NOMO-1 treated with dmso at 0.1 percent for 144 hours (cell line): ENCODE results near the gene PC.
"Not testable (repeated sequence)": the region's sequence is repeated elsewhere in the genome, so short reads cannot be mapped to it uniquely, and the experiment has no call there.

ENCODE experiments used
- DNase-seq: peaks from one replicate; lab custom pipeline; 2025; ENCODE audit not compliant: unreplicated experiment; lab: John Stamatoyannopoulos, UW

Gene PC

GRCh38 chr11:66844496-66845142 lies 113.6 kb downstream of the PC start:
- DNase-seq = no peak

- DNase-seq = no peak
Measured at GRCh38 chr11:66843776-66844495, 114.2 kb downstream of the PC start.

- peak; percentile 83 for DNase-seq
Measured at GRCh38 chr11:66842896-66843775, 115.0 kb downstream of the PC start, which contains the start of gene RCE1. RCE1 (plus strand) TSS chr11:66843441; CDS start chr11:66843456, 15 bp downstream.

GRCh38 chr11:66842501-66842895 lies 115.7 kb downstream of the PC start:
- no peak for DNase-seq

GRCh38 chr11:66841861-66842260 lies 116.3 kb downstream of the PC start:
- no peak for DNase-seq

GRCh38 chr11:66840317-66841091 lies 117.7 kb downstream of the PC start:
- DNase-seq = no peak

- no peak for DNase-seq
Measured at GRCh38 chr11:66835768-66836405, 122.3 kb downstream of the PC start.

- no peak for DNase-seq
Measured at GRCh38 chr11:66834943-66835342, 123.2 kb downstream of the PC start.

- DNase-seq = no peak
Measured at GRCh38 chr11:66834539-66834845, 123.7 kb downstream of the PC start.

GRCh38 chr11:66824573-66824972 lies 133.6 kb downstream of the PC start:
- not testable (repeated sequence) for DNase-seq

GRCh38 chr11:66823700-66824099 lies 134.5 kb downstream of the PC start:
- DNase-seq = no peak

GRCh38 chr11:66820901-66821300 lies 137.3 kb downstream of the PC start:
- no peak for DNase-seq

- DNase-seq = no peak
Measured at GRCh38 chr11:66820381-66820780, 137.8 kb downstream of the PC start.

GRCh38 chr11:66818231-66818955 lies 139.8 kb downstream of the PC start:
- no peak for DNase-seq

GRCh38 chr11:66815646-66816045 lies 142.5 kb downstream of the PC start:
- no peak for DNase-seq

- no peak for DNase-seq
Measured at GRCh38 chr11:66814678-66815077, 143.5 kb downstream of the PC start.

- DNase-seq = no peak
Measured at GRCh38 chr11:66810576-66811185, 147.5 kb downstream of the PC start.

- no peak for DNase-seq
Measured at GRCh38 chr11:66809592-66809991, 148.6 kb downstream of the PC start.

- no peak for DNase-seq
Measured at GRCh38 chr11:66800720-66801428, 157.3 kb downstream of the PC start.
